Lung (tissue), 12 donors: Measurements from ENCODE around the gene METTL1. TPM values are rescaled to one million over a fixed set of nuclear protein-coding genes. Genes with fewer than 3 reads are reported as not detected.

Experiments
- ATAC-seq: fragments of 200-7000 bp; cut with Tn5 transposase; one replicate; pipeline ENCODE4 v1.9.1; 2020; ENCODE audit warnings: moderate number of reproducible peaks; ENCODE audit not compliant: insufficient read depth, low FRiP score
- DNase-seq, 3 donors: peaks; one replicate each; pipeline ENCODE4 v3.0.0-alpha.2; 2013 to 2017
- H3K27ac ChIP-seq, 2 donors: one replicate each; pipeline ENCODE4 v1.5.1; 2013; ENCODE audit warnings: mild to moderate bottlenecking in 2 of 2, moderate library complexity in 2 of 2, control low read depth in 1 of 2, inconsistent platforms in 1 of 2, low read depth in 1 of 2, low read length in 1 of 2
- H3K27me3 ChIP-seq, 3 donors: one replicate each; pipeline ENCODE4 v1.5.1; 2013; ENCODE audit warnings: low read length in 2 of 3; ENCODE audit not compliant: control insufficient read depth in 3 of 3, insufficient read depth in 3 of 3
- H3K36me3 ChIP-seq, 4 donors: one replicate each; pipeline ENCODE4 v1.5.1; 2013; ENCODE audit warnings: low read length in 4 of 4, mild to moderate bottlenecking in 1 of 4, moderate library complexity in 1 of 4; ENCODE audit not compliant: control insufficient read depth in 4 of 4, insufficient read depth in 4 of 4
- H3K4me1 ChIP-seq, 5 donors: one replicate each; pipeline ENCODE4 v1.5.1; 2013; ENCODE audit warnings: low read length in 5 of 5, mild to moderate bottlenecking in 2 of 5, moderate library complexity in 1 of 5; ENCODE audit not compliant: control insufficient read depth in 5 of 5, insufficient read depth in 5 of 5
- H3K4me3 ChIP-seq: one replicate; pipeline ENCODE4 v1.5.1; 2013; ENCODE audit warnings: mild to moderate bottlenecking, control low read depth, moderate library complexity
- H3K9ac ChIP-seq, 2 donors: one replicate each; pipeline ENCODE4 v1.5.1; 2013; ENCODE audit warnings: low read length in 2 of 2, control low read depth in 1 of 2; ENCODE audit not compliant: insufficient read depth in 1 of 2
- H3K9me3 ChIP-seq, 4 donors: one replicate each; pipeline ENCODE4 v1.5.1; 2013; ENCODE audit warnings: low read length in 3 of 4, mild to moderate bottlenecking in 1 of 4, moderate library complexity in 1 of 4; ENCODE audit not compliant: control insufficient read depth in 4 of 4, insufficient read depth in 3 of 4
- WGBS, 2 donors: extraction: QIAGEN DNeasy Blood & Tissue Kit; methylation state at CpG; one replicate each; pipeline ENCODE4 v1.1.7; 2013; 5-methylcytosine and 5-hydroxymethylcytosine counted together
- polyA plus RNA-seq, 2 donors: library from polyadenylated mRNA; stranded (reverse); fragments of 200-250 nt; gene quantifications; one replicate each; pipeline ENCODE4 v1.2.1, GENCODE V29; 2013
- total RNA-seq, 2 donors: library from RNA; depleted of rRNA in 1 of 2; stranded (reverse); fragments of >200 nt in 1 of 2; gene quantifications; one replicate each; pipeline ENCODE4 v1.2.1, GENCODE V29; 2014 to 2021
- TF ChIP-seq, protein P1 (sequence below): IDR thresholded peaks from 2 replicates; pipeline ENCODE4 v1.5.1; 2012; ENCODE audit warnings: mild to moderate bottlenecking; ENCODE audit errors: control extremely low read depth, extremely low read depth
- donor health status: control.
- donor health status: control.
- donor health status: Bipolar disorder and iron deficiency.
- donor health status: healthy.
- donor health status: DM: yes; HTN: yes; CAD: no.

Gene METTL1
- total and polyA plus RNA-seq, 4 donors, result 2.8 to 35.5 (median 31.6) TPM

GRCh38 chr12:57755454-57756372, 16.2 kb downstream of the METTL1 start:
- TF ChIP-seq, protein P1, sequence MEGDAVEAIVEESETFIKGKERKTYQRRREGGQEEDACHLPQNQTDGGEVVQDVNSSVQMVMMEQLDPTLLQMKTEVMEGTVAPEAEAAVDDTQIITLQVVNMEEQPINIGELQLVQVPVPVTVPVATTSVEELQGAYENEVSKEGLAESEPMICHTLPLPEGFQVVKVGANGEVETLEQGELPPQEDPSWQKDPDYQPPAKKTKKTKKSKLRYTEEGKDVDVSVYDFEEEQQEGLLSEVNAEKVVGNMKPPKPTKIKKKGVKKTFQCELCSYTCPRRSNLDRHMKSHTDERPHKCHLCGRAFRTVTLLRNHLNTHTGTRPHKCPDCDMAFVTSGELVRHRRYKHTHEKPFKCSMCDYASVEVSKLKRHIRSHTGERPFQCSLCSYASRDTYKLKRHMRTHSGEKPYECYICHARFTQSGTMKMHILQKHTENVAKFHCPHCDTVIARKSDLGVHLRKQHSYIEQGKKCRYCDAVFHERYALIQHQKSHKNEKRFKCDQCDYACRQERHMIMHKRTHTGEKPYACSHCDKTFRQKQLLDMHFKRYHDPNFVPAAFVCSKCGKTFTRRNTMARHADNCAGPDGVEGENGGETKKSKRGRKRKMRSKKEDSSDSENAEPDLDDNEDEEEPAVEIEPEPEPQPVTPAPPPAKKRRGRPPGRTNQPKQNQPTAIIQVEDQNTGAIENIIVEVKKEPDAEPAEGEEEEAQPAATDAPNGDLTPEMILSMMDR, result no peak
- ATAC-seq, result no peak
- Histone ChIP-seq H3K9me3 (peaks cover 0 to 5% (median 0%) of the 10 kb centered on the region in 4 donors), H3K4me3 (peak overlapping the region; percentile 71), H3K27ac (peak overlapping the region in 1 of 2 donors; percentile 74), H3K36me3 (peaks cover 0 to 12% (median 5%) of the 10 kb centered on the region in 4 donors), H3K27me3 (no peaks in the 10 kb centered on the region), H3K9ac (peak overlapping the region; percentile 18 to 19), H3K4me1 (peaks cover 5 to 39% (median 15%) of the 10 kb centered on the region in 5 donors)
- DNase-seq, result peak in 1 of 3 donors; percentile 46
- 1% methylated on average over 41 to 76 of the region's 76 CpGs for WGBS, 2 donors

- Histone ChIP-seq H3K27ac (peak overlapping the region in 1 of 2 donors; percentile 73), H3K9me3 (peaks cover 0 to 5% (median 0%) of the 10 kb centered on the region in 4 donors), H3K27me3 (no peaks in the 10 kb centered on the region), H3K36me3 (peaks cover 0 to 16% (median 11%) of the 10 kb centered on the region in 4 donors), H3K4me3 (peak overlapping the region; percentile 71), H3K9ac (no peak overlapping the region), H3K4me1 (peaks cover 5 to 42% (median 16%) of the 10 kb centered on the region in 5 donors)
- no peak for DNase-seq
- WGBS, 2 donors, result 0% methylated on average over 3 to 34 of the region's 34 CpGs
- no peak for ATAC-seq
- TF ChIP-seq, protein P1, result no peak
Observed at GRCh38 chr12:57755194-57755453, 16.8 kb downstream of the METTL1 start.

- Histone ChIP-seq H3K9me3 (peaks cover 0 to 5% (median 0%) of the 10 kb centered on the region in 4 donors), H3K36me3 (peaks cover 0 to 19% (median 11%) of the 10 kb centered on the region in 4 donors), H3K27me3 (no peaks in the 10 kb centered on the region), H3K4me3 (peak within 1 kb of the TSS; percentile 71), H3K9ac (peak within 1 kb of the TSS; percentile 18 to 47), H3K27ac (peak within 1 kb of the TSS in 1 of 2 donors; percentile 74), H3K4me1 (peaks cover 5 to 42% (median 16%) of the 10 kb centered on the region in 5 donors)
- DNase-seq (peak in 2 of 3 donors; percentile 64 to 78), ATAC-seq (no peak)
- 1 to 3% methylated on average over 14 to 41 of the region's 41 CpGs for WGBS, 2 donors
- TF ChIP-seq, protein P1, result no peak
Observed at GRCh38 chr12:57754411-57755193, 17.3 kb downstream of the METTL1 start, which contains the start of gene MARCHF9. TSS of gene MARCHF9 (plus strand) at chr12:57755103. CDS start at chr12:57755529, 426 bp downstream.
